Esophagus (tissue), 2 donors: ENCODE results near the gene PRIM2. TPM values are rescaled to one million over a fixed set of nuclear protein-coding genes. Genes with fewer than 3 reads are reported as not detected.
"Not testable (repeated sequence)": the region's sequence is repeated elsewhere in the genome, so short reads cannot be mapped to it uniquely, and the experiment has no call there.

Source experiments
- H3K27ac ChIP-seq, 2 donors: one replicate each; pipeline ENCODE4 v1.5.1; 2013; ENCODE audit warnings: low read depth in 2 of 2, mild to moderate bottlenecking in 2 of 2, inconsistent platforms in 1 of 2, low read length in 1 of 2, moderate library complexity in 1 of 2
- H3K27me3 ChIP-seq, 2 donors: one replicate each; pipeline ENCODE4 v1.6.1; 2013; ENCODE audit warnings: low read length in 2 of 2, control low read depth in 1 of 2, mild to moderate bottlenecking in 1 of 2; ENCODE audit not compliant: insufficient read depth in 2 of 2, control insufficient read depth in 1 of 2
- H3K36me3 ChIP-seq, 2 donors: one replicate each; pipeline ENCODE4 v1.6.1; 2013; ENCODE audit warnings: low read length in 1 of 2; ENCODE audit not compliant: control insufficient read depth in 2 of 2, insufficient read depth in 2 of 2
- H3K4me1 ChIP-seq, 2 donors: one replicate each; pipeline ENCODE4 v1.6.1; 2013; ENCODE audit warnings: low read length in 1 of 2; ENCODE audit not compliant: control insufficient read depth in 2 of 2, insufficient read depth in 2 of 2
- H3K4me3 ChIP-seq, 2 donors: one replicate each; pipeline ENCODE4 v1.5.1; 2013; ENCODE audit warnings: low read length in 2 of 2, mild to moderate bottlenecking in 2 of 2, low read depth in 1 of 2, moderate library complexity in 1 of 2
- H3K9me3 ChIP-seq, 2 donors: one replicate each; pipeline ENCODE4 v1.6.1; 2013; ENCODE audit warnings: mild to moderate bottlenecking in 2 of 2, low read depth in 1 of 2, low read length in 1 of 2, moderate library complexity in 1 of 2; ENCODE audit not compliant: control insufficient read depth in 2 of 2, insufficient read depth in 1 of 2
- WGBS, 2 donors: extraction: QIAGEN DNeasy Blood & Tissue Kit; methylation state at CpG; one replicate each; pipeline ENCODE4 v1.1.7; 2013; 5-methylcytosine and 5-hydroxymethylcytosine counted together
- polyA plus RNA-seq, 2 donors: library from polyadenylated mRNA; stranded (reverse); fragments of 200-250 nt; gene quantifications; one replicate each; pipeline ENCODE4 v1.2.3, GENCODE V29; 2013
- donor health status: healthy with polysubstance abuse.
- donor health status: Bipolar disorder and iron deficiency.

Gene PRIM2
- polyA plus RNA-seq, 2 donors, result 3.7 to 4.5 TPM

DNA sequence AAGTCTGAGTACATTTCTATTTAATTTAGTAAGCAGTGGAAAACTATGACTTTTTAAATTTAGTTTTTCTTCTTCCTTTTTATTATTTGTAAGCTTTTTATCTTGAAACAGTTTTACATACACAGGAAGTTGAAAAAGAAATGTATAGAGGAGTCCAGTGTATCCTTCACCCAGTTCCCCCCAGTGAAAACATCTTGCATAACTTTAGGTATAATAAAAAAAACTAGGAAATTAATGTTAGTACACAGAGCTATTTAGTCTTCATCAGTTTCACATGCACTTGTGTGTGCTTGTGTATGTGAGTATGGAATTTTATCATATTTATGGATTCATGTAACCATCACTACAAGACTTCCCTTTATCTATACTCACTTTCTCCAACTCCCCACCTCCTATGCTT is 162.8 kb downstream of the PRIM2 start:
- not testable (repeated sequence) for H3K4me3 ChIP-seq, H3K9me3 ChIP-seq, H3K27me3 ChIP-seq, H3K4me1 ChIP-seq, H3K36me3 ChIP-seq, H3K27ac ChIP-seq

DNA sequence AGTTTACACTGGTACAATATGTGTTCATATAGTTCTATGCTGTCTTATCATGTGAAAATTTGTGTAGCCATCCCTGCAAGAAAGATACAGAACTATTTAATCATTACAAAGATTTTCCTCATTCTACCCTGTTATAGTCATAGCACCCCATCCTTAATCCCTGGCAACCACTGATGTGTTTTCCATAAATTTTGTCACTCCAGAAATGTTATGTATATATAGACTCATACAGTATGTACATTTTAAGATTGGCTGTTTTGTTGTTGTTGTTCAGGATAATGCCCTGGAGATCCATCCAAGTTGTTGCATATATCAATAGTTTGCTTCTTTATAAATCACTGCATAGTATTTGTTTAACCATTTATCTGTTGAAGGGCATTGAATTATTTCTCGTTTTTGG is 163.7 kb downstream of the PRIM2 start:
- not testable (repeated sequence) for H3K4me1 ChIP-seq, H3K4me3 ChIP-seq, H3K27ac ChIP-seq, H3K9me3 ChIP-seq, H3K27me3 ChIP-seq, H3K36me3 ChIP-seq
- WGBS, 2 donors, result 92 to 94% methylated on average over 1 of the region's 1 CpG

DNA sequence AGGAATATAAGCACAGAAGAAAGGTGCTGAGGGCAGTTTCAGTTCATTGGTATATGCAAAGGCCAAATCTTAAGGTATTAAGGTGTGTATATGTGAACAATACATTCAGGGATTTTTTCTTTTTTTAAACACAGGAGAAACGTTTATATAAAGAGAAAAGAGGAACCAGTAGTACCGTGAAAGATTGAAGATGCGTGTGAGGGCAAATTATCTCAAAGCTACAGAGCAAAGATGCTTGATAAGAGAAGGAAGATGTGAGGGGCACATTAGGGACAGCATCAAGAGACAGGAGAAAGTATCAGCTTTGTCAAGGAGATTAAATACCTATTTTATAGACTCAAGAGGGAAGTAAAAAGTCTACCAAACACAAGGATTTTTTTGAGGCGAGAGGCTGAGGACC is 165.0 kb downstream of the PRIM2 start:
- 74 to 79% methylated on average over 4 of the region's 4 CpGs for WGBS, 2 donors
- not testable (repeated sequence) for H3K9me3 ChIP-seq, H3K27me3 ChIP-seq, H3K4me3 ChIP-seq, H3K4me1 ChIP-seq, H3K36me3 ChIP-seq, H3K27ac ChIP-seq

- not testable (repeated sequence) for H3K36me3 ChIP-seq, H3K4me3 ChIP-seq
- WGBS, 2 donors, result 84 to 85% methylated on average over 4 of the region's 4 CpGs
Measured at GRCh38 chr6:57486494-57487081, 169.2 kb downstream of the PRIM2 start.

DNA sequence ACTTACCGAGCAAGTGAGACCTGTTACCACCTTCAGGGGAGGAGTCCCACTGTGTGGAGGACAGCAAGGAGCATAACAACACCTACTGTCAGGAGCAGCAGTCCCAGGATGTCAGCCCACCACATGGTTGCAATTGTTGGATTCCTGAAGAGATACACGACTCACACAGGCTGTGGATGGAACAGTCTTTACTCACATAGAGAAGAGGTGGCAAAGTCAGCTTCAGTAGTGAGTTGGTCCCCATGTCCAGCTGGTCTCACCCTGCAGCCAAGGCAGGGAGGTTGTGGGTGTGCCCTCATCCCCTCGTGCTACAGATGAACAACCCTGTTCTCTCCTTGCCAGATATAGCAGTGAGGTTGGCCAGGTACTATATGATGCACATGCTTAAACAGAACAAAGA is 171.1 kb downstream of the PRIM2 start:
- not testable (repeated sequence) for H3K4me3 ChIP-seq, H3K27me3 ChIP-seq, H3K27ac ChIP-seq, H3K4me1 ChIP-seq, H3K36me3 ChIP-seq, H3K9me3 ChIP-seq
- WGBS, 2 donors, result 76 to 84% methylated on average over 3 of the region's 3 CpGs

More at GRCh38 chr6:57486494-57487081, 169.2 kb downstream of the PRIM2 start:
- not testable (repeated sequence) for H3K4me1 ChIP-seq, H3K27me3 ChIP-seq, H3K9me3 ChIP-seq, H3K27ac ChIP-seq

GRCh38 chr6:57489887-57490286 is 172.5 kb downstream of the PRIM2 start:
- H3K4me3 ChIP-seq, H3K36me3 ChIP-seq, H3K27me3 ChIP-seq, H3K9me3 ChIP-seq, H3K27ac ChIP-seq, H3K4me1 ChIP-seq: not testable (repeated sequence)

GRCh38 chr6:57491795-57492194 is 174.4 kb downstream of the PRIM2 start:
- not testable (repeated sequence) for H3K36me3 ChIP-seq, H3K9me3 ChIP-seq, H3K27me3 ChIP-seq, H3K27ac ChIP-seq, H3K4me1 ChIP-seq, H3K4me3 ChIP-seq
- 71 to 73% methylated on average over 7 of the region's 7 CpGs for WGBS, 2 donors

GRCh38 chr6:57496251-57496650 is 178.8 kb downstream of the PRIM2 start:
- H3K4me3 ChIP-seq, H3K4me1 ChIP-seq, H3K9me3 ChIP-seq, H3K36me3 ChIP-seq, H3K27me3 ChIP-seq, H3K27ac ChIP-seq: not testable (repeated sequence)
- WGBS, 2 donors, result 96 to 97% methylated on average over 2 of the region's 2 CpGs

DNA sequence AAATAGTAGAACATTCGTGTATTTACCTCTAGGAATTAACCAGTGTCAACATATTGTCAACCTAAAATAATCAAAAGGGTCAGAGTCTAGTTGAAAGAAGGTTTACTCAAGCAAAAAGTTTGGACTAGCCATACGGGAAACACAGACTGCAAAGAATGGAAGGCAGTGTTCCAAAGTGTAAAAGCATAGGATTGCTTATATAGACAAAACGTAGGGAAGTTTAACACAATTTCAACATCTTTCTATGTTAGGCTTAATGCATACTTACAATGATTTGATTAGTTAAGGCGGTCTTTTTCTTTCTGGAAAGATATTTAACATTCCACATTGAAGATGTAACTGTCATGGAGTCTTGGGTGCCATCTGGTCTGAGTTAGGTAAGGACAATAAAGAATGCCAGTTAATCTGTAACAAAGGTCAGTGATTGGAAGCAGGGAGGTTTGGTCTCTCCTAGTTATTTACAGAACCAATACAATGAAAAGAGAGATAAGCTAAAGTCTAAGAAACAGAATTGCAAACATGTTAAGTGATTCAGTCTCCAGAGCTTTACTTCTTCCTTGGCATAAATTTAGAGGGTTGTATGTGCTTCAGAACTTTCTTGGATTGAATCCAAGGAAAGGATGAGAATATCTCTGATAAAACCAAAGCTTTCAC is 183.1 kb downstream of the PRIM2 start:
- 54 to 65% methylated on average over 4 of the region's 4 CpGs for WGBS, 2 donors
- not testable (repeated sequence) for H3K36me3 ChIP-seq

DNA sequence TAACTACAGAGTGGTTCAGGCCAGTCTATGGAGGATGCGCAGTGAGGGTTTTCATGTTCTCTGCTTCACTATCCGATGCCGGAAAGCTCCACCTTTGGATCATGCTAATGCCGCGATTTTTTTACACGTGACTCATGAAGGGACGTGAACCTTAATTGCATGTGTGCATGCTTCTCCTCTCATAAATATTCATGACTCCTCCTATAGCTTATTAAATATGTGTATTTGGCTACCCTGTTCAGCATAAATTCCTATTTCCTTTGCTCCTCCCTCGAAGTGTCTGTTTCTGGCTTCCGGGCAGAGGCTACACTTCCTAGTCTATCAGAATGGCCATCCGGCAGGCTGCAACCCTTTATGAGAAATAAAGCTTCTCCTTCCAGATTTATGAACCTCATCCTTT is 185.0 kb downstream of the PRIM2 start:
- WGBS, 2 donors, result 97% methylated on average over 10 of the region's 10 CpGs

More for the DNA sequence above, 183.1 kb downstream of the PRIM2 start:
- not testable (repeated sequence) for H3K27ac ChIP-seq, H3K9me3 ChIP-seq, H3K27me3 ChIP-seq, H3K4me1 ChIP-seq, H3K4me3 ChIP-seq

More for the DNA sequence above, 185.0 kb downstream of the PRIM2 start:
- H3K27me3 ChIP-seq, H3K4me3 ChIP-seq, H3K27ac ChIP-seq, H3K36me3 ChIP-seq, H3K9me3 ChIP-seq, H3K4me1 ChIP-seq: not testable (repeated sequence)
